ENCODE data around the gene ARHGAP33. TPM values are rescaled to one million over a fixed set of nuclear protein-coding genes. Genes with fewer than 3 reads are reported as not detected.

Gene ARHGAP33
- total RNA-seq, 4 donors from 2014 or later: 4.2 to 16.0 (median 13.0) TPM

GRCh38 chr19:35757231-35757748, 18.1 kb upstream of the ARHGAP33 start:
- Histone ChIP-seq H3K4me1 (peaks cover 13 to 20% of the 10 kb centered on the region in 2 donors), H3K27ac (peak overlapping the region; percentile 79 to 96 (median 82)), H3K36me3 (peaks cover 16 to 23% of the 10 kb centered on the region in 2 donors), H3K4me3 (replicated peaks in 1 of 3) (peak overlapping the region in 1 of 3 donors; percentile 89), H3K27me3 (no peaks in the 10 kb centered on the region), H3K9me3 (no peaks in the 10 kb centered on the region)
- intact Hi-C loops (cut with DNase I): loop anchor here (10.0 kb wide), 1 partner anchor 178 kb away; the partner anchor contains the start of gene LRFN3
- 5 to 22% methylated on average over 6 to 14 of the region's 19 CpGs for WGBS, 2 donors
- peak; percentile 49 to 50 for DNase-seq
- no peak for TF ChIP-seq POLR2A (IDR thresholded peaks at IDR 0.05)
- TF ChIP-seq CTCF (IDR thresholded peaks at IDR 0.05): no peak

- intact Hi-C loops (cut with DNase I): loop anchor here (10.0 kb wide), 1 partner anchor 177 kb away; the partner anchor contains the start of gene LRFN3
- 0 to 1% methylated on average over 19 to 41 of the region's 53 CpGs for WGBS, 2 donors
Observed at GRCh38 chr19:35757749-35758608, 17.4 kb upstream of the ARHGAP33 start, which contains the start of gene PROSER3. TSS of gene PROSER3 (plus strand) at chr19:35758176. CDS start at chr19:35758216, 40 bp downstream.

GRCh38 chr19:35759697-35760096, 15.7 kb upstream of the ARHGAP33 start:
- no peak for TF ChIP-seq POLR2A (IDR thresholded peaks at IDR 0.05)
- no peak for TF ChIP-seq CTCF (IDR thresholded peaks at IDR 0.05)
- Histone ChIP-seq H3K36me3 (peaks cover 0 to 8% of the 10 kb centered on the region in 2 donors), H3K4me3 (replicated peaks in 1 of 3) (no peak overlapping the region), H3K27ac (no peak overlapping the region), H3K4me1 (peaks cover 13 to 20% of the 10 kb centered on the region in 2 donors), H3K27me3 (no peaks in the 10 kb centered on the region), H3K9me3 (no peaks in the 10 kb centered on the region)
- intact Hi-C loops (cut with DNase I): loop anchor here (10.0 kb wide), 1 partner anchor 175 kb away; the partner anchor contains the start of gene LRFN3
- WGBS, 2 donors: 89 to 95% methylated on average over 2 of the region's 2 CpGs
- DNase-seq: no peak

More at GRCh38 chr19:35757749-35758608, 17.4 kb upstream of the ARHGAP33 start, which contains the start of gene PROSER3:
- Histone ChIP-seq H3K4me1 (peaks cover 13 to 20% of the 10 kb centered on the region in 2 donors), H3K36me3 (peaks cover 9 to 17% of the 10 kb centered on the region in 2 donors), H3K9me3 (no peaks in the 10 kb centered on the region), H3K27me3 (no peaks in the 10 kb centered on the region), H3K27ac (peak within 1 kb of the TSS; percentile 82 to 96 (median 89)), H3K4me3 (replicated peaks in 1 of 3) (peak within 1 kb of the TSS; percentile 38 to 89 (median 62))
- DNase-seq: peak; percentile 99
- TF ChIP-seq CTCF (IDR thresholded peaks at IDR 0.05) (no peak), POLR2A (IDR thresholded peaks at IDR 0.05) (peak; percentile 55 to 74)

- Histone ChIP-seq H3K9me3 (no peaks in the 10 kb centered on the region), H3K36me3 (peaks cover 0 to 12% of the 10 kb centered on the region in 2 donors), H3K4me1 (peaks cover 13 to 20% of the 10 kb centered on the region in 2 donors), H3K27me3 (no peaks in the 10 kb centered on the region), H3K27ac (no peak overlapping the region), H3K4me3 (replicated peaks in 1 of 3) (no peak overlapping the region)
- WGBS, 2 donors: 92 to 97% methylated on average over 3 to 4 of the region's 4 CpGs
- intact Hi-C loops (cut with DNase I): no loop called here
- TF ChIP-seq CTCF (IDR thresholded peaks at IDR 0.05) (no peak), POLR2A (IDR thresholded peaks at IDR 0.05) (no peak)
- no peak for DNase-seq
Observed at GRCh38 chr19:35760711-35761349, 14.5 kb upstream of the ARHGAP33 start.

All from thyroid gland (tissue), 4 donors.